Liver (tissue), 9 donors: Measurements from ENCODE around the gene PPM1L. TPM values are rescaled to one million over a fixed set of nuclear protein-coding genes. Genes with fewer than 3 reads are reported as not detected.
"Not testable (repeated sequence)": the region's sequence is repeated elsewhere in the genome, so short reads cannot be mapped to it uniquely, and the experiment has no call there.

Experiments
- DNase-seq: peaks from one replicate; pipeline ENCODE4 v3.0.0-alpha.2; 2017; ENCODE audit warnings: low spot score
- H3K27ac ChIP-seq, 2 donors: one replicate each; pipeline ENCODE4 v1.7.0; 2013; ENCODE audit warnings: inconsistent platforms in 2 of 2, low read length in 2 of 2, control low read depth in 1 of 2, low read depth in 1 of 2, mild to moderate bottlenecking in 1 of 2
- H3K27me3 ChIP-seq, 4 donors: one replicate each; pipeline versions ENCODE4 v1.6.1 to v1.7.0; 2013; ENCODE audit warnings: low read length in 3 of 4, inconsistent platforms in 1 of 4, mild to moderate bottlenecking in 1 of 4, moderate library complexity in 1 of 4; ENCODE audit not compliant: control insufficient read depth in 4 of 4, insufficient read depth in 4 of 4
- H3K36me3 ChIP-seq, 4 donors: one replicate each; pipeline versions ENCODE4 v1.6.1 to v1.7.0; 2013; ENCODE audit warnings: low read length in 3 of 4, mild to moderate bottlenecking in 3 of 4, low read depth in 1 of 4, moderate library complexity in 1 of 4; ENCODE audit not compliant: control insufficient read depth in 4 of 4, insufficient read depth in 3 of 4
- H3K4me1 ChIP-seq, 4 donors: one replicate each; pipeline versions ENCODE4 v1.6.1 to v1.7.0; 2013; ENCODE audit warnings: low read length in 3 of 4, mild to moderate bottlenecking in 3 of 4, moderate library complexity in 1 of 4; ENCODE audit not compliant: control insufficient read depth in 4 of 4, insufficient read depth in 4 of 4
- H3K4me3 ChIP-seq, 3 donors: one replicate each; pipeline versions ENCODE4 v1.6.1 to v1.7.0; 2013; ENCODE audit warnings: low read length in 3 of 3, control low read depth in 1 of 3, low read depth in 1 of 3, mild to moderate bottlenecking in 1 of 3
- H3K9ac ChIP-seq, 2 donors: one replicate each; pipeline ENCODE4 v1.7.0; 2013; ENCODE audit warnings: low read length in 2 of 2, mild to moderate bottlenecking in 2 of 2, moderate library complexity in 2 of 2, control low read depth in 1 of 2, low read depth in 1 of 2
- H3K9me3 ChIP-seq, 4 donors: one replicate each; pipeline versions ENCODE4 v1.6.1 to v1.7.0; 2013; ENCODE audit warnings: low read length in 3 of 4; ENCODE audit not compliant: control insufficient read depth in 4 of 4
- FOXA2 ChIP-seq: IDR thresholded peaks from 2 replicates; pipeline ENCODE4 v1.6.1; 2016; ENCODE audit warnings: antibody characterized with exemption
- GABPA ChIP-seq, 2 donors: IDR thresholded peaks in 1 of 2; conservative IDR thresholded peaks in 1 of 2; 2 replicates each; pipeline ENCODE4 v1.6.1; 2016; ENCODE audit warnings: antibody characterized with exemption in 2 of 2, mild to moderate bottlenecking in 1 of 2, moderate library complexity in 1 of 2
- HNF4A ChIP-seq, 2 donors: conservative IDR thresholded peaks; 2 replicates each; pipeline ENCODE4 v1.6.1; 2016; ENCODE audit warnings: antibody characterized with exemption in 2 of 2, mild to moderate bottlenecking in 2 of 2
- JUND ChIP-seq, 2 donors: IDR thresholded peaks; 2 replicates each; pipeline ENCODE4 v1.6.1; 2016; ENCODE audit warnings: antibody characterized with exemption in 2 of 2
- RAD21 ChIP-seq, 2 donors: IDR thresholded peaks; 2 replicates each; pipeline ENCODE4 v1.6.1; 2016; ENCODE audit warnings: antibody characterized with exemption in 2 of 2, mild to moderate bottlenecking in 2 of 2
- SP1 ChIP-seq: IDR thresholded peaks from 2 replicates; pipeline ENCODE4 v1.6.1; 2018; ENCODE audit warnings: antibody characterized with exemption, mild to moderate bottlenecking
- YY1 ChIP-seq: IDR thresholded peaks from 2 replicates; pipeline ENCODE4 v1.6.1; 2016; ENCODE audit warnings: antibody characterized with exemption, mild to moderate bottlenecking
- WGBS: extraction: QIAGEN DNeasy Blood & Tissue Kit; methylation state at CpG from one replicate; pipeline ENCODE4 v1.1.7; 2013; 5-methylcytosine and 5-hydroxymethylcytosine counted together
- polyA plus RNA-seq, 2 donors: library from polyadenylated mRNA; stranded (reverse) in 1 of 2; unstranded in 1 of 2; fragments of 200-250 nt in 1 of 2; fragments of >200 nt in 1 of 2; fragmentation: Nextera tagmentation in 1 of 2; extraction: Ambion mirVana in 1 of 2; gene quantifications; one replicate each; pipeline versions ENCODE4 v1.2.1 to v1.2.3, GENCODE V29; 2013 to 2015
- total RNA-seq, 2 donors: library from RNA; depleted of rRNA; stranded (reverse); fragments of >200 nt; gene quantifications; one replicate each; pipeline ENCODE4 v1.2.3, GENCODE V29; 2014
- TF ChIP-seq, protein P1 (sequence below): IDR thresholded peaks from 2 replicates; pipeline ENCODE4 v1.6.1; 2016; ENCODE audit warnings: antibody characterized with exemption
- TF ChIP-seq, protein P2 (sequence below): IDR thresholded peaks from 2 replicates; pipeline ENCODE4 v1.6.1; 2016; ENCODE audit warnings: antibody characterized with exemption, mild to moderate bottlenecking
- TF ChIP-seq, protein P3 (sequence below): fragments of 150-350 bp; IDR thresholded peaks from 2 replicates; pipeline ENCODE4 v1.5.1; 2017; ENCODE audit warnings: improper control_type of control experiment, low read depth, low read length; ENCODE audit not compliant: missing input control
- donor health status: healthy.
- donor health status: healthy.
- donor health status: healthy.
- donor health status: healthy.
- donor health status: healthy.

PPM1L gene
- total and polyA plus RNA-seq, 4 donors = 1.6 to 8.5 (median 4.8) TPM

DNA sequence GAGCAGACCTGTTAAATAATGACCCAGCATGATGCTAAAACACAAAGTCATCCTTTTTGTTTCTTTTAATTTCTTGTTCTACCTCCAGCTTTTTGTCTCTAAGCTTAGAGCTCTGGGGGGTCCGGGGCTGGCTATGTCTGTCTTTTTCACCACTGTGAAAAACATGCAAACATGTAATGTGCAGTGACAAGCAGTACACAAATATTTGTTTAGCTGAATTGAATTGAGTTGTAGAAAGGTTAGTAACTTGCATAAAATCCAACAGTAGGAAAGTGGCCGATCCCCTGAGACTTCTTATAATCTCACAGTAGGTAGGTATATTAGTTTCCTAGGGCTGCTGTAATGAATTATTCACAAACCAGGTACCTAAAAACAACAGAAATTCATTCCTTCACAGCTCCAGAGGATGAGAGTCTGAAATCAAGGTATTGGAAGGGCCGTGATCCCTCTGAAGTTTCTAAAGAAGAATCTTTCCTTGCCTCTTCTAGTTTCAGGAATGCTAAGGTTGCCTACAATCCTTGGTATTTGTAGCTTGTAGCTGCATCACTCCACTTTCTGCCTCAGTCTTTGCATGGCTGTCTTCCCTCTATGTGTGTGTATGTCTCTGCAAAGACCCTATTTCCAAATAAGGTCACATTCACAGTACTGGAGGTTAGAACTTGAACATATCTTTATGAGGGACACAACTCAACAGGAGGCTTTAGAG, 46.4 kb upstream of the PPM1L start:
- Histone ChIP-seq H3K4me1 (peaks cover 0 to 13% (median 8%) of the 10 kb centered on the region in 4 donors), H3K36me3 (no peaks in the 10 kb centered on the region), H3K27me3 (no peaks in the 10 kb centered on the region), H3K9ac (no peak overlapping the region), H3K27ac (no peak overlapping the region), H3K9me3 (no peaks in the 10 kb centered on the region), H3K4me3 (peak overlapping the region in 1 of 3 donors; percentile 23)
- no peak for TF ChIP-seq SP1
- no peak for TF ChIP-seq GABPA (IDR thresholded peaks at IDR 0.05 in 1 of 2, conservative IDR thresholded peaks at IDR 0.05 in 1 of 2)
- no peak for TF ChIP-seq HNF4A (conservative IDR thresholded peaks at IDR 0.05)
- TF ChIP-seq, protein P1, sequence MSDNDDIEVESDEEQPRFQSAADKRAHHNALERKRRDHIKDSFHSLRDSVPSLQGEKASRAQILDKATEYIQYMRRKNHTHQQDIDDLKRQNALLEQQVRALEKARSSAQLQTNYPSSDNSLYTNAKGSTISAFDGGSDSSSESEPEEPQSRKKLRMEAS = no peak
- TF ChIP-seq FOXA2 = no peak
- no peak for DNase-seq
- 50% methylated on average over 3 of the region's 3 CpGs for WGBS

DNA sequence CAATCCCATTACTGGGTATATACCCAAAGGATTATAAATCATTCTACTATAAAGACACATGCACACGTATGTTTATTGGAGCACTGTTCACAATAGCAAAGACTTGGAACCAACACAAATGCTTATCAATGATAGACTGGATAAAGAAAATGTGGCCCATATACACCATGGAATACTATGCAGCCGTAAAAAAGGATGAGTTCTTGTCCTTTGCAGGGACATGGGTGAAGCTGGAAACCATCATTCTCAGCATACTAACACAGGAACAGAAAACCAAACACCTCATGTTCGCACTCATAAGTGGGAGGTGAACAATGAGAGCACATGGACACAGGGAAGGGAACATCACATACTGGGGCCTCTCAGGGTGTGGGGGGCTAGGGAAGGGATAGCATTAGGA, 42.9 kb upstream of the PPM1L start:
- H3K27me3 ChIP-seq, H3K9me3 ChIP-seq, H3K36me3 ChIP-seq, DNase-seq, H3K9ac ChIP-seq, H3K4me1 ChIP-seq, H3K27ac ChIP-seq, H3K4me3 ChIP-seq: not testable (repeated sequence)
- WGBS = 95% methylated on average over 3 of the region's 3 CpGs

DNA sequence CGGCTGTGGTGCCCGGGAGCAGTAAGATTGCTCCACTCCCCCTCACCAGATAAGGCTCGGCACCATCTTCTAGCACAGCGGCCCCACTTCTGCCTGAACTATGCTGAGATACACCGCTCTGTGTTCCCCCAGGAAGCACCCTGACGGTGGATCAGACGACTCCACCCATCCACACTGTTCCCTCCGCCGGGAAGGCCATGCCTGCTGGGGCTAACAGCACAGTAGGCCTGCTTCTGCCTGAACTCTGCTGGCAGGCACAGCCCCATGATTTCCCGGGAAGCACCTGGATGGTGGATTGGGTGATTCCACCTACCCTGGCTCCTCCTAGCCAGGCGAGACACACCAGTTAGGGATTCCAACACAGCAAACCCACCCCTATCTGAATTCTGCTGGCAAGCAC, 36.3 kb upstream of the PPM1L start:
- Histone ChIP-seq H3K4me3 (no peak overlapping the region), H3K4me1 (no peaks in the 10 kb centered on the region), H3K27ac (no peak overlapping the region), H3K9me3 (no peaks in the 10 kb centered on the region), H3K36me3 (no peaks in the 10 kb centered on the region), H3K9ac (no peak overlapping the region), H3K27me3 (no peaks in the 10 kb centered on the region)
- WGBS = 92% methylated on average over 11 of the region's 11 CpGs
- no peak for DNase-seq
- TF ChIP-seq HNF4A (conservative IDR thresholded peaks at IDR 0.05) (no peak), YY1 (no peak), JUND (IDR thresholded peaks at IDR 0.05) (no peak), FOXA2 (no peak), SP1 (no peak), RAD21 (IDR thresholded peaks at IDR 0.05) (no peak)

DNA sequence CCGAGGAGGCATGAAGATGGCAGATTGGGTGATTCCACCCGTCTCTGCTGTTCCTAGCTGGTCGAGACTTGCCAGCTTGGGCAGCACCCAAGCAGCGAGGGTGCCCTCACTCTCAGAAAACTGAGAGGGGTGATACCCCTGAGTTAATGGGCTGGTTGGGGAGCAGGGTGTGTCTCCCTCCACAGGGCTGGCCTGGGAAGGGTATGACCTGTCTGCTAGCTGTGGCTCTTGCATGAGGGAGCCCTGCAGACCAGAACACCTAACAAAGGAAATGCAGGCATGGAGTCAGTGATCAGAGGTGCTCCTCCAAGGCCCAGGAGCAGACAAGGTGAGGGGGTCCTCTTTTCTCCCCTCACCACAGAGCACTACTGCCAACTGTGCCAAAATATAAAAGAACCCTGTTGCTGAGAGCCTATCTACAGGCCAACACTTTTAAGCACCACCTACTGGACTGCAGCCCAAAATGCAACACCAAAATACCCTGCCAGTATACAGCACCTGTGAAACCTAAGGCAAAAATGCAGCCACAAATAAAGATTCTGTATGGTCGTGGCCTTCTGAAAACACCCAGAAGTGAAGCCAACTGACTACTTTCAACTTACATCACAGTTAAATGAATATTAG, 35.8 kb upstream of the PPM1L start:
- Histone ChIP-seq H3K4me1 (no peaks in the 10 kb centered on the region), H3K27ac (no peak overlapping the region), H3K27me3 (no peaks in the 10 kb centered on the region), H3K36me3 (no peaks in the 10 kb centered on the region), H3K9ac (no peak overlapping the region), H3K9me3 (no peaks in the 10 kb centered on the region), H3K4me3 (no peak overlapping the region)
- TF ChIP-seq, protein P1 = no peak
- TF ChIP-seq, protein P2, sequence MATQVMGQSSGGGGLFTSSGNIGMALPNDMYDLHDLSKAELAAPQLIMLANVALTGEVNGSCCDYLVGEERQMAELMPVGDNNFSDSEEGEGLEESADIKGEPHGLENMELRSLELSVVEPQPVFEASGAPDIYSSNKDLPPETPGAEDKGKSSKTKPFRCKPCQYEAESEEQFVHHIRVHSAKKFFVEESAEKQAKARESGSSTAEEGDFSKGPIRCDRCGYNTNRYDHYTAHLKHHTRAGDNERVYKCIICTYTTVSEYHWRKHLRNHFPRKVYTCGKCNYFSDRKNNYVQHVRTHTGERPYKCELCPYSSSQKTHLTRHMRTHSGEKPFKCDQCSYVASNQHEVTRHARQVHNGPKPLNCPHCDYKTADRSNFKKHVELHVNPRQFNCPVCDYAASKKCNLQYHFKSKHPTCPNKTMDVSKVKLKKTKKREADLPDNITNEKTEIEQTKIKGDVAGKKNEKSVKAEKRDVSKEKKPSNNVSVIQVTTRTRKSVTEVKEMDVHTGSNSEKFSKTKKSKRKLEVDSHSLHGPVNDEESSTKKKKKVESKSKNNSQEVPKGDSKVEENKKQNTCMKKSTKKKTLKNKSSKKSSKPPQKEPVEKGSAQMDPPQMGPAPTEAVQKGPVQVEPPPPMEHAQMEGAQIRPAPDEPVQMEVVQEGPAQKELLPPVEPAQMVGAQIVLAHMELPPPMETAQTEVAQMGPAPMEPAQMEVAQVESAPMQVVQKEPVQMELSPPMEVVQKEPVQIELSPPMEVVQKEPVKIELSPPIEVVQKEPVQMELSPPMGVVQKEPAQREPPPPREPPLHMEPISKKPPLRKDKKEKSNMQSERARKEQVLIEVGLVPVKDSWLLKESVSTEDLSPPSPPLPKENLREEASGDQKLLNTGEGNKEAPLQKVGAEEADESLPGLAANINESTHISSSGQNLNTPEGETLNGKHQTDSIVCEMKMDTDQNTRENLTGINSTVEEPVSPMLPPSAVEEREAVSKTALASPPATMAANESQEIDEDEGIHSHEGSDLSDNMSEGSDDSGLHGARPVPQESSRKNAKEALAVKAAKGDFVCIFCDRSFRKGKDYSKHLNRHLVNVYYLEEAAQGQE = peak; percentile 77
- TF ChIP-seq, protein P3, sequence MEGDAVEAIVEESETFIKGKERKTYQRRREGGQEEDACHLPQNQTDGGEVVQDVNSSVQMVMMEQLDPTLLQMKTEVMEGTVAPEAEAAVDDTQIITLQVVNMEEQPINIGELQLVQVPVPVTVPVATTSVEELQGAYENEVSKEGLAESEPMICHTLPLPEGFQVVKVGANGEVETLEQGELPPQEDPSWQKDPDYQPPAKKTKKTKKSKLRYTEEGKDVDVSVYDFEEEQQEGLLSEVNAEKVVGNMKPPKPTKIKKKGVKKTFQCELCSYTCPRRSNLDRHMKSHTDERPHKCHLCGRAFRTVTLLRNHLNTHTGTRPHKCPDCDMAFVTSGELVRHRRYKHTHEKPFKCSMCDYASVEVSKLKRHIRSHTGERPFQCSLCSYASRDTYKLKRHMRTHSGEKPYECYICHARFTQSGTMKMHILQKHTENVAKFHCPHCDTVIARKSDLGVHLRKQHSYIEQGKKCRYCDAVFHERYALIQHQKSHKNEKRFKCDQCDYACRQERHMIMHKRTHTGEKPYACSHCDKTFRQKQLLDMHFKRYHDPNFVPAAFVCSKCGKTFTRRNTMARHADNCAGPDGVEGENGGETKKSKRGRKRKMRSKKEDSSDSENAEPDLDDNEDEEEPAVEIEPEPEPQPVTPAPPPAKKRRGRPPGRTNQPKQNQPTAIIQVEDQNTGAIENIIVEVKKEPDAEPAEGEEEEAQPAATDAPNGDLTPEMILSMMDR = peak; percentile 20
- TF ChIP-seq YY1 (no peak), RAD21 (IDR thresholded peaks at IDR 0.05) (peak; percentile 22 to 39)
- no peak for DNase-seq
- WGBS = 88% methylated on average over 5 of the region's 5 CpGs
